H9 (cell line): ENCODE data around the gene DENND4B. TPM values are rescaled to one million over a fixed set of nuclear protein-coding genes. Genes with fewer than 3 reads are reported as not detected.

Experiments used
- DNase-seq: peaks from one replicate; pipeline ENCODE4 v3.0.0-alpha.2; 2017
- H2AFZ ChIP-seq: one replicate; pipeline ENCODE4 v1.6.1; 2013; ENCODE audit warnings: mild to moderate bottlenecking, low read length, control low read depth, moderate library complexity
- H2AK5ac ChIP-seq: 2 replicates; pipeline ENCODE4 v1.6.1; 2013; ENCODE audit warnings: low read length, control low read depth, mixed read lengths; ENCODE audit not compliant: insufficient read length
- H2BK120ac ChIP-seq: one replicate; pipeline ENCODE4 v1.6.1; 2013; ENCODE audit warnings: low read depth, mild to moderate bottlenecking, low read length, control low read depth, inconsistent platforms; ENCODE audit not compliant: poor library complexity, severe bottlenecking
- H2BK12ac ChIP-seq: 2 replicates; pipeline ENCODE4 v1.6.1; 2013; ENCODE audit warnings: low read length, control low read depth, mixed read lengths, low read depth; ENCODE audit not compliant: insufficient read length
- H2BK15ac ChIP-seq: 2 replicates; pipeline ENCODE4 v1.6.1; 2013; ENCODE audit warnings: low read depth, low read length, control low read depth
- H2BK20ac ChIP-seq: one replicate; pipeline ENCODE4 v1.6.1; 2013; ENCODE audit warnings: low read depth, mild to moderate bottlenecking, low read length, control low read depth, inconsistent platforms; ENCODE audit not compliant: poor library complexity, severe bottlenecking
- H2BK5ac ChIP-seq: 2 replicates; pipeline ENCODE4 v1.6.1; 2013; ENCODE audit warnings: low read length, control low read depth, mixed read lengths; ENCODE audit not compliant: insufficient read length
- H3K14ac ChIP-seq: 2 replicates; pipeline ENCODE4 v1.6.1; 2013; ENCODE audit warnings: low read length, control low read depth; ENCODE audit not compliant: insufficient read depth
- H3K18ac ChIP-seq: 2 replicates; pipeline ENCODE4 v1.6.1; 2013; ENCODE audit warnings: low read depth, mild to moderate bottlenecking, mixed read lengths, low read length, control low read depth; ENCODE audit not compliant: insufficient read length
- H3K23ac ChIP-seq: 2 replicates; pipeline ENCODE4 v1.6.1; 2013; ENCODE audit warnings: low read length, control low read depth, mixed read lengths, low read depth; ENCODE audit not compliant: insufficient read length
- H3K23me2 ChIP-seq: 2 replicates; pipeline ENCODE4 v1.6.1; 2013; ENCODE audit warnings: low read depth, mild to moderate bottlenecking, mixed read lengths, low read length, control low read depth; ENCODE audit not compliant: insufficient read length, poor library complexity, severe bottlenecking
- H3K27ac ChIP-seq: 2 replicates; pipeline ENCODE4 v1.5.1; 2013; ENCODE audit warnings: low read length, control low read depth, mixed read lengths, low read depth; ENCODE audit not compliant: insufficient read length
- H3K27me3 ChIP-seq: 2 replicates; pipeline ENCODE4 v1.6.1; 2013; ENCODE audit warnings: low read length, control low read depth, inconsistent platforms; ENCODE audit not compliant: insufficient read depth
- H3K4ac ChIP-seq: 2 replicates; pipeline ENCODE4 v1.6.1; 2013; ENCODE audit warnings: low read depth, mild to moderate bottlenecking, control low read depth, inconsistent platforms, low read length, moderate library complexity
- H3K4me1 ChIP-seq: 2 replicates; pipeline ENCODE4 v1.6.1; 2013; ENCODE audit warnings: low read length, control low read depth, inconsistent platforms; ENCODE audit not compliant: insufficient read depth
- H3K4me2 ChIP-seq: 2 replicates; pipeline ENCODE4 v1.6.1; 2013; ENCODE audit warnings: low read length, control low read depth, mixed read lengths; ENCODE audit not compliant: insufficient read length, insufficient read depth
- H3K56ac ChIP-seq: 2 replicates; pipeline ENCODE4 v1.6.1; 2013; ENCODE audit warnings: low read depth, mild to moderate bottlenecking, mixed read lengths, low read length, control low read depth; ENCODE audit not compliant: insufficient read length
- H3K79me1 ChIP-seq: 2 replicates; pipeline ENCODE4 v1.6.1; 2013; ENCODE audit warnings: low read depth, mild to moderate bottlenecking, moderate library complexity, low read length, control low read depth, inconsistent platforms; ENCODE audit not compliant: insufficient read depth, poor library complexity, severe bottlenecking
- H3K79me2 ChIP-seq: 2 replicates; pipeline ENCODE4 v1.6.1; 2013; ENCODE audit warnings: low read length, control low read depth, inconsistent platforms; ENCODE audit not compliant: insufficient read depth
- H3K9ac ChIP-seq: 2 replicates; pipeline ENCODE4 v1.6.1; 2013; ENCODE audit warnings: low read length, control low read depth, mixed read lengths; ENCODE audit not compliant: insufficient read length; ENCODE audit errors: extremely low read depth
- H3K9me3 ChIP-seq: one replicate; pipeline ENCODE4 v1.6.1; 2013; ENCODE audit warnings: low read depth, low read length, inconsistent platforms; ENCODE audit not compliant: control insufficient read depth
- H3T11ph ChIP-seq: one replicate; pipeline ENCODE4 v1.6.1; 2013; ENCODE audit warnings: mild to moderate bottlenecking, low read length, control low read depth, inconsistent platforms
- H4K20me1 ChIP-seq: one replicate; pipeline ENCODE4 v1.6.1; 2013; ENCODE audit not compliant: control insufficient read depth, insufficient read length, insufficient read depth
- H4K5ac ChIP-seq: 2 replicates; pipeline ENCODE4 v1.6.1; 2013; ENCODE audit warnings: low read depth, mild to moderate bottlenecking, mixed read lengths, low read length, control low read depth; ENCODE audit not compliant: insufficient read length
- H4K8ac ChIP-seq: replicated peaks from 2 replicates; pipeline ENCODE4 v1.6.1; 2013; ENCODE audit warnings: low read length, control low read depth, mixed read lengths, low read depth; ENCODE audit not compliant: insufficient read length
- H4K91ac ChIP-seq: 2 replicates; pipeline ENCODE4 v1.6.1; 2013; ENCODE audit warnings: low read depth, mild to moderate bottlenecking, moderate library complexity, mixed read lengths, low read length, control low read depth; ENCODE audit not compliant: insufficient read length
- H3K27ac Mint-ChIP-seq, 3 experiments: 2 replicates in 2 of 3; 3 replicates in 1 of 3; pipeline ENCODE4 v1.8.0; 2020 to 2021; ENCODE audit warnings: mixed read lengths in 3 of 3, mild to moderate bottlenecking in 1 of 3, moderate library complexity in 1 of 3
- H3K27me3 Mint-ChIP-seq: 2 replicates; pipeline ENCODE4 v1.8.0; 2021; ENCODE audit warnings: low read depth, mild to moderate bottlenecking, moderate library complexity, mixed read lengths
- H3K36me3 Mint-ChIP-seq, 3 experiments: 2 replicates in 2 of 3; 3 replicates in 1 of 3; pipeline ENCODE4 v1.8.0; 2020 to 2021; ENCODE audit warnings: low read depth in 3 of 3, mixed read lengths in 3 of 3; ENCODE audit not compliant: insufficient read depth in 1 of 3
- H3K4me1 Mint-ChIP-seq, 2 experiments: 2 replicates each; pipeline ENCODE4 v1.8.0; 2020; ENCODE audit warnings: mixed read lengths in 2 of 2
- H3K4me3 Mint-ChIP-seq, 2 experiments: 2 replicates in 1 of 2; 3 replicates in 1 of 2; pipeline ENCODE4 v1.8.0; 2020 to 2021; ENCODE audit warnings: mild to moderate bottlenecking in 2 of 2, mixed read lengths in 2 of 2, moderate library complexity in 1 of 2
- H3K9me3 Mint-ChIP-seq, 2 experiments: 2 replicates in 1 of 2; 3 replicates in 1 of 2; pipeline ENCODE4 v1.8.0; 2020; ENCODE audit warnings: mild to moderate bottlenecking in 2 of 2, mixed read lengths in 2 of 2, moderate library complexity in 1 of 2
- whole genome bisulfite sequencing: extraction: QIAGEN DNeasy Blood & Tissue Kit; methylation state at CpG from one replicate; pipeline ENCODE4 v1.1.7; 2013; ENCODE audit warnings: missing lambda C conversion rate, low lambda C conversion rate, mixed read lengths; ENCODE audit not compliant: insufficient read length; ENCODE audit errors: extremely low coverage; 5-methylcytosine and 5-hydroxymethylcytosine counted together
- total RNA-seq: library from RNA; stranded (reverse); gene quantifications from 2 replicates; pipeline ENCODE4 v1.2.1, GENCODE V29; 2021
- TF ChIP-seq, protein P1 (sequence below): fragments of 200-600 bp; sonication (generic); conservative IDR thresholded peaks from 3 replicates; pipeline ENCODE4 v1.8.0; 2021; ENCODE audit warnings: antibody characterized with exemption, mild to moderate bottlenecking

DENND4B gene
- total RNA-seq, 1 experiment from 2014 or later, result 84.6 TPM

GRCh38 chr1:153933430-153933829, 13.1 kb downstream of the DENND4B start:
- Histone ChIP-seq H2AK5ac (no peak overlapping the region), H3K4ac (no peak overlapping the region), H3K56ac (no peak overlapping the region), H2BK5ac (no peak overlapping the region), H2BK15ac (no peak overlapping the region), H3K4me2 (no peak overlapping the region), H2AFZ (no peak overlapping the region), H3T11ph (no peak overlapping the region), H4K91ac (no peak overlapping the region), H3K4me1 (no peaks in the 10 kb centered on the region), H4K5ac (no peak overlapping the region), H2BK20ac (no peak overlapping the region), H3K14ac (no peak overlapping the region), H4K8ac (no peak overlapping the region), H3K9me3 (no peaks in the 10 kb centered on the region), H3K27me3 (no peaks in the 10 kb centered on the region), H2BK12ac (no peak overlapping the region), H2BK120ac (no peak overlapping the region), H3K79me2 (no peaks in the 10 kb centered on the region), H3K9ac (no peak overlapping the region), H3K23ac (no peak overlapping the region), H3K79me1 (no peaks in the 10 kb centered on the region), H4K20me1 (peaks cover 3% of the 10 kb centered on the region), H3K18ac (no peak overlapping the region), H3K27ac (no peak overlapping the region), H3K23me2 (no peaks in the 10 kb centered on the region)
- DNase-seq, result no peak
- no CpG with 5 or more reads among the region's 14 CpGs for WGBS
- no peaks in the 10 kb centered on the region for H3K4me1 Mint-ChIP-seq
- TF ChIP-seq, protein P1, sequence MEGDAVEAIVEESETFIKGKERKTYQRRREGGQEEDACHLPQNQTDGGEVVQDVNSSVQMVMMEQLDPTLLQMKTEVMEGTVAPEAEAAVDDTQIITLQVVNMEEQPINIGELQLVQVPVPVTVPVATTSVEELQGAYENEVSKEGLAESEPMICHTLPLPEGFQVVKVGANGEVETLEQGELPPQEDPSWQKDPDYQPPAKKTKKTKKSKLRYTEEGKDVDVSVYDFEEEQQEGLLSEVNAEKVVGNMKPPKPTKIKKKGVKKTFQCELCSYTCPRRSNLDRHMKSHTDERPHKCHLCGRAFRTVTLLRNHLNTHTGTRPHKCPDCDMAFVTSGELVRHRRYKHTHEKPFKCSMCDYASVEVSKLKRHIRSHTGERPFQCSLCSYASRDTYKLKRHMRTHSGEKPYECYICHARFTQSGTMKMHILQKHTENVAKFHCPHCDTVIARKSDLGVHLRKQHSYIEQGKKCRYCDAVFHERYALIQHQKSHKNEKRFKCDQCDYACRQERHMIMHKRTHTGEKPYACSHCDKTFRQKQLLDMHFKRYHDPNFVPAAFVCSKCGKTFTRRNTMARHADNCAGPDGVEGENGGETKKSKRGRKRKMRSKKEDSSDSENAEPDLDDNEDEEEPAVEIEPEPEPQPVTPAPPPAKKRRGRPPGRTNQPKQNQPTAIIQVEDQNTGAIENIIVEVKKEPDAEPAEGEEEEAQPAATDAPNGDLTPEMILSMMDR, result no peak
- H3K4me3 Mint-ChIP-seq, result no peak overlapping the region
- H3K9me3 Mint-ChIP-seq, result no peaks in the 10 kb centered on the region
- H3K27ac Mint-ChIP-seq, result no peak overlapping the region
- no peaks in the 10 kb centered on the region for H3K27me3 Mint-ChIP-seq
- H3K36me3 Mint-ChIP-seq, result peaks cover 44 to 72% (median 65%) of the 10 kb centered on the region in 3 experiments
